ENCODE results near the gene CC2D2A. TPM values are rescaled to one million over a fixed set of nuclear protein-coding genes. Genes with fewer than 3 reads are reported as not detected.

The CC2D2A gene
- total RNA-seq, 1 donor = 34.0 TPM

GRCh38 chr4:15493411-15493810 lies 23.7 kb downstream of the CC2D2A start:
- Histone ChIP-seq H3K27ac (ENCODE audit: low read depth, low read length) (no peak overlapping the region), H3K79me2 (ENCODE audit: insufficient read depth, low read length) (peaks cover 3% of the 10 kb centered on the region), H3K4me3 (ENCODE audit: insufficient read depth, low read length) (no peak overlapping the region), H3K27me3 (ENCODE audit: insufficient read depth, low read length) (no peaks in the 10 kb centered on the region), H3K4me2 (ENCODE audit: insufficient read depth, low read length) (no peak overlapping the region), H3K9me3 (ENCODE audit: low read depth, low read length) (no peaks in the 10 kb centered on the region), H3K36me3 (ENCODE audit: insufficient read depth, low read length) (no peaks in the 10 kb centered on the region), H3K4me1 (ENCODE audit: insufficient read depth, low read length) (peaks cover 8% of the 10 kb centered on the region), H2AFZ (ENCODE audit: low read length) (no peak overlapping the region), H4K20me1 (ENCODE audit: insufficient read depth, low read length) (peaks cover 3% of the 10 kb centered on the region)
- no peak for TF ChIP-seq CTCF (IDR thresholded peaks at IDR 0.05; ENCODE audit: extremely low read depth, low read depth, low read length)
- no peak for DNase-seq (ENCODE audit: insufficient read length, low spot score, missing footprints)

- H3K4me3 ChIP-seq (ENCODE audit: insufficient read depth, low read length) = no peak overlapping the region
- no peak overlapping the region for H3K4me2 ChIP-seq (ENCODE audit: insufficient read depth, low read length)
- no peak overlapping the region for H3K27ac ChIP-seq (ENCODE audit: low read depth, low read length)
- TF ChIP-seq CTCF (IDR thresholded peaks at IDR 0.05; ENCODE audit: extremely low read depth, low read depth, low read length) = no peak
- no peaks in the 10 kb centered on the region for H3K4me1 ChIP-seq (ENCODE audit: insufficient read depth, low read length)
- H3K36me3 ChIP-seq (ENCODE audit: insufficient read depth, low read length) = no peaks in the 10 kb centered on the region
- no peak for DNase-seq (ENCODE audit: insufficient read length, low spot score, missing footprints)
- no peaks in the 10 kb centered on the region for H3K9me3 ChIP-seq (ENCODE audit: low read depth, low read length)
- peaks cover 2% of the 10 kb centered on the region for H3K79me2 ChIP-seq (ENCODE audit: insufficient read depth, low read length)
- H4K20me1 ChIP-seq (ENCODE audit: insufficient read depth, low read length) = peaks cover 8% of the 10 kb centered on the region
- H3K27me3 ChIP-seq (ENCODE audit: insufficient read depth, low read length) = no peaks in the 10 kb centered on the region
- H2AFZ ChIP-seq (ENCODE audit: low read length) = no peak overlapping the region
Observed at GRCh38 chr4:15495621-15496020, 25.9 kb downstream of the CC2D2A start.

GRCh38 chr4:15498356-15498755 lies 28.7 kb downstream of the CC2D2A start:
- H3K36me3 ChIP-seq (ENCODE audit: insufficient read depth, low read length) = peaks cover 2% of the 10 kb centered on the region
- H3K27me3 ChIP-seq (ENCODE audit: insufficient read depth, low read length) = no peaks in the 10 kb centered on the region
- no peak for TF ChIP-seq CTCF (IDR thresholded peaks at IDR 0.05; ENCODE audit: extremely low read depth, low read depth, low read length)
- H3K4me3 ChIP-seq (ENCODE audit: insufficient read depth, low read length) = no peak overlapping the region
- H3K4me1 ChIP-seq (ENCODE audit: insufficient read depth, low read length) = no peaks in the 10 kb centered on the region
- no peak for DNase-seq (ENCODE audit: insufficient read length, low spot score, missing footprints)
- H3K27ac ChIP-seq (ENCODE audit: low read depth, low read length) = no peak overlapping the region
- H3K4me2 ChIP-seq (ENCODE audit: insufficient read depth, low read length) = no peak overlapping the region
- peaks cover 2% of the 10 kb centered on the region for H3K79me2 ChIP-seq (ENCODE audit: insufficient read depth, low read length)
- H4K20me1 ChIP-seq (ENCODE audit: insufficient read depth, low read length) = peaks cover 5% of the 10 kb centered on the region
- H2AFZ ChIP-seq (ENCODE audit: low read length) = no peak overlapping the region
- no peaks in the 10 kb centered on the region for H3K9me3 ChIP-seq (ENCODE audit: low read depth, low read length)

- peaks cover 2% of the 10 kb centered on the region for H3K79me2 ChIP-seq (ENCODE audit: insufficient read depth, low read length)
- H3K4me2 ChIP-seq (ENCODE audit: insufficient read depth, low read length) = no peak overlapping the region
- no peaks in the 10 kb centered on the region for H3K9me3 ChIP-seq (ENCODE audit: low read depth, low read length)
- peaks cover 2% of the 10 kb centered on the region for H3K36me3 ChIP-seq (ENCODE audit: insufficient read depth, low read length)
- H4K20me1 ChIP-seq (ENCODE audit: insufficient read depth, low read length) = peaks cover 5% of the 10 kb centered on the region
- no peak for DNase-seq (ENCODE audit: insufficient read length, low spot score, missing footprints)
- no peak overlapping the region for H3K27ac ChIP-seq (ENCODE audit: low read depth, low read length)
- no peaks in the 10 kb centered on the region for H3K4me1 ChIP-seq (ENCODE audit: insufficient read depth, low read length)
- no peak overlapping the region for H2AFZ ChIP-seq (ENCODE audit: low read length)
- TF ChIP-seq CTCF (IDR thresholded peaks at IDR 0.05; ENCODE audit: extremely low read depth, low read depth, low read length) = no peak
- H3K4me3 ChIP-seq (ENCODE audit: insufficient read depth, low read length) = no peak overlapping the region
- H3K27me3 ChIP-seq (ENCODE audit: insufficient read depth, low read length) = no peaks in the 10 kb centered on the region
Observed at GRCh38 chr4:15500701-15501100, 31.0 kb downstream of the CC2D2A start.

Data from osteoblast (primary cell).